Spleen (tissue), 7 donors: ENCODE data around the gene ACACA.

ENCODE experiments used
- CTCF ChIP-seq, 11 experiments: fragments of 200-600 bp in 7 of 11; fragments of 450-650 bp in 4 of 11; sonication (generic) in 4 of 11; IDR thresholded peaks in 8 of 11; conservative IDR thresholded peaks in 3 of 11; 1 replicate in 7 of 11; 2 replicates in 4 of 11; pipeline versions ENCODE4 v1.4.0 to v1.8.0; 2016 to 2021; ENCODE audit warnings: antibody characterized with exemption in 11 of 11, inconsistent platforms in 4 of 11, mild to moderate bottlenecking in 1 of 11
- POLR2A ChIP-seq, 3 donors: fragments of 450-650 bp; IDR thresholded peaks; one replicate each; pipeline ENCODE4 v1.5.1; 2017; ENCODE audit warnings: antibody characterized with exemption in 3 of 3, mild to moderate bottlenecking in 1 of 3
- POLR2AphosphoS5 ChIP-seq, 3 donors: sonication (generic); formaldehyde crosslinking; IDR thresholded peaks; one replicate each; pipeline ENCODE4 v1.5.1; 2017; ENCODE audit warnings: antibody characterized with exemption in 3 of 3
- donor health status: DM: no; HTN: no; CAD: no; lungs with moderate emphysema.
- donor health status: DM: no; HTN: no; CAD: no.
- donor health status: DM: no; HTN: no; CAD: no.

GRCh38 chr17:37206299-37206698, 200.3 kb downstream of the ACACA start:
- TF ChIP-seq CTCF (IDR thresholded peaks at IDR 0.05 in 8 of 11, conservative IDR thresholded peaks at IDR 0.05 in 3 of 11): no peak
- no peak for TF ChIP-seq POLR2A (IDR thresholded peaks at IDR 0.05)
- TF ChIP-seq POLR2AphosphoS5 (IDR thresholded peaks at IDR 0.05): no peak
